Stomach smooth muscle (tissue), 2 donors: Measurements from ENCODE around the gene DAPK3.

ENCODE experiments used
- H3K27ac ChIP-seq: one replicate; pipeline ENCODE4 v1.7.0; 2013; ENCODE audit warnings: mild to moderate bottlenecking, low read length, inconsistent platforms
- H3K27me3 ChIP-seq, 2 donors: one replicate each; pipeline ENCODE4 v1.7.0; 2013; ENCODE audit warnings: low read length in 2 of 2; ENCODE audit not compliant: insufficient read depth in 2 of 2, control insufficient read depth in 1 of 2
- H3K36me3 ChIP-seq, 2 donors: one replicate each; pipeline ENCODE4 v1.7.0; 2013; ENCODE audit warnings: low read length in 2 of 2; ENCODE audit not compliant: control insufficient read depth in 2 of 2, insufficient read depth in 2 of 2
- H3K4me1 ChIP-seq: one replicate; pipeline ENCODE4 v1.7.0; 2013; ENCODE audit warnings: low read length; ENCODE audit not compliant: control insufficient read depth, insufficient read depth
- H3K4me3 ChIP-seq, 2 donors: one replicate each; pipeline ENCODE4 v1.7.0; 2013; ENCODE audit warnings: low read length in 2 of 2
- H3K9ac ChIP-seq, 2 donors: one replicate each; pipeline ENCODE4 v1.7.0; 2013; ENCODE audit warnings: low read length in 2 of 2, mild to moderate bottlenecking in 1 of 2
- H3K9me3 ChIP-seq, 2 donors: one replicate each; pipeline ENCODE4 v1.7.0; 2013; ENCODE audit warnings: low read length in 2 of 2; ENCODE audit not compliant: control insufficient read depth in 2 of 2
- donor health status: healthy.
- donor health status: Pancreatic carcinoma.

DAPK3 gene

DNA sequence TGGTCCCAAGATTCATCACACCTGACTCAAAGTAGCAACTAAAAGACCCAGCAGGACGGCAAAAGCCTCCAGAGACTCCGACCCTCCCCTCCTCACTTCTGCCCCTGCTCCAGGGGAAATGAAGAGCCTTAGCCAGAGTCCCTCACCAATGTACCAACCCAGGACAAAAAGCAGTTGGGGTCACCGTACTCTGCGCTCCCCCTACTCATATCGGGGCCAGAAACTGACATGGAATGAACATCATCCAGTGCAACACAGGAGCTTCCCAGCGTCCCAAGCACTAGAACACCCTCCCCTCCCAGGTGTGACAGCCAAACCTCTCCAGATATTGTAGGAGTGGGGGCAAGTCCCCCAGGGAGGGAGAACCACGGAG is 12.6 kb upstream of the DAPK3 start:
- H3K9me3 ChIP-seq = no peaks in the 10 kb centered on the region
- H3K36me3 ChIP-seq = peaks cover 49 to 52% of the 10 kb centered on the region in 2 donors
- peaks cover 47% of the 10 kb centered on the region for H3K4me1 ChIP-seq
- peak overlapping the region; percentile 93 to 96 for H3K9ac ChIP-seq
- no peaks in the 10 kb centered on the region for H3K27me3 ChIP-seq
- H3K27ac ChIP-seq = peak overlapping the region; percentile 94
- peak overlapping the region; percentile 83 to 95 for H3K4me3 ChIP-seq

DNA sequence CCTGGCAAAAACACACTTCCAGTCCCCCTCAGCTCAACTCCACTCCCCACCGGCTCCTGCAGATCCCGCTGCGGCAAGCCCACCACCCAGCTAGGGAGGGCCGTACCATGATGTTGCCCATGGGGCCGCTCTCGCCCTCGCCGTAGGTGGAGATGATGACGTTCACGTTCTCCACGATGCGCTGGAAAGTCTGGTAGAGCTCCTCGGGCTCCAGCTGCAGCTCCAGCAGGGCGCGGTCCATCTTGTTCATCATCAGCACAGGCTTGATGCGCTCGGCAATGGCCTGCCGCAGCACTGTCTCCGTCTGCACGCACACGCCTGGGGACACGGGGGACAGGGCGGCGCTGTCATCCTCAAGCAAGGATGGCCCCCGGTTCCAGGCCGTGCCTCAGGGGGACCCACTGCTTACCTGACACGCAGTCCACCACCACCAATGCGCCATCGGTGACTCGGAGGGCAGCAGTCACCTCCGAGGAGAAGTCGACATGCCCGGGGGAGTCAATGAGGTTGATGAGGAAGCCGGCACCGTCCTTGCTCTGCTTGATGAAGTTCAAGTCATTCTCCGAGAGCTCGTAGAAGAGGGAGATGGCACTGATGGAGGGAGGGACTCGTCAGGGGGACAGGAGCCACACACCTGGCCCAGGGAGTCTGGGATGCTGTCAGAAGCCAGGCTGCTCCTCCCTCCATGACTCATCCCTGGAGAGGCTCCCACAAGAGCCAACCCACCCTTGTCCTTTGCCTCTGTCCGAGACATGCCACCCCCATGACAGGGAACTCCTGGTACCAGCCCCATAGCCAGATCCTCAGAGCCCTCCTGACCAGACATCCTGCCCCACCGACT is 12.0 kb upstream of the DAPK3 start:
- Histone ChIP-seq H3K4me1 (peaks cover 47% of the 10 kb centered on the region), H3K4me3 (peak overlapping the region in 1 of 2 donors; percentile 95), H3K27ac (peak overlapping the region; percentile 94), H3K27me3 (no peaks in the 10 kb centered on the region), H3K9me3 (no peaks in the 10 kb centered on the region), H3K9ac (no peak overlapping the region), H3K36me3 (peaks cover 54 to 57% of the 10 kb centered on the region in 2 donors)

DNA sequence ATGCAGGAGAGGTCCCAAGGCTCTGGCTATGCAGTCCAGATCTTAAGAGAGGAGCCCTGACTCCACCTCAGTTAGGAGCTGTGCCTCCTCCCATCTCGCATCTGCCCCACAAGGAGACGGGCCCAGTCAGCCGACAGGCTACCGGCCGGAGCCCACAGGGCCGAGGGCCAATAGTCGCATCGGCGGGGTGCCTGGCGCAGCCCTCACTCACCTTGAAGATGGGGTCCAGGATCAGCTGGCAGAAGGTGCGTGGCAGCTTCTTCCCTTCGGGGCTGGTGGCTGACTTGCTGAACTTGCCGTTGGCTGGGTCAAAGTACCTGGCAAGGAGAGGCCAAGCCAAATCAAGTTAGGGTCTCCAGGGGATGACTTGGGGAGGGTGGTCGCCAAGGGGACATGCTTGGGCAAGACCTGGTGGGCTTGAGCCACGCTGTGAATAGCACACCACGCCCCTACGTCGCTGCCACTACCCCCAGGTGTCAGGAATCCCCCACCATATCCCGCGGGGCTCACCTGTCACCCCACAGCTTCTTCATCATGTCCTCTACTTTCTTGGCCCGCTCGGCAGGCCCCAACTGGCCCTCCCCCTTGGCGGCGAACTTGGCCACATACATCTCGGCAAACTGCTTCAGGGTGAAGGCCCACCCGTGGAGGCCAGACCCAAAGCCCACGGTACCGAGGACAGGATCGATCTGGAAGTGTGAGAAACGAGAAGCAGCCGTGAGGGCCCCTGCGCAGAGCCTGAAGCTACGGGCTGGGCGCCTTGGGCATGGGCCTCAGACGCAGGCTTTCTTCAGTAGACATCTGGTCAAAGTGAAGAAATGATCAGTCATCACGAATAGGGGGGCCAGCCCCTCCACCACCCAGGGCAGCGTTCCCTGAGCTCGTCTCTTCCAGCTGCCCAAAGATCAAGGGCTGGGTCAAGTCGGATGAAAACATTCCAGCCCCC is 11.1 kb upstream of the DAPK3 start:
- Histone ChIP-seq H3K9me3 (no peaks in the 10 kb centered on the region), H3K27me3 (no peaks in the 10 kb centered on the region), H3K4me3 (no peak overlapping the region), H3K36me3 (peaks cover 64 to 66% of the 10 kb centered on the region in 2 donors), H3K9ac (peak overlapping the region in 1 of 2 donors; percentile 2), H3K4me1 (peaks cover 43% of the 10 kb centered on the region), H3K27ac (peak overlapping the region; percentile 31)

DNA sequence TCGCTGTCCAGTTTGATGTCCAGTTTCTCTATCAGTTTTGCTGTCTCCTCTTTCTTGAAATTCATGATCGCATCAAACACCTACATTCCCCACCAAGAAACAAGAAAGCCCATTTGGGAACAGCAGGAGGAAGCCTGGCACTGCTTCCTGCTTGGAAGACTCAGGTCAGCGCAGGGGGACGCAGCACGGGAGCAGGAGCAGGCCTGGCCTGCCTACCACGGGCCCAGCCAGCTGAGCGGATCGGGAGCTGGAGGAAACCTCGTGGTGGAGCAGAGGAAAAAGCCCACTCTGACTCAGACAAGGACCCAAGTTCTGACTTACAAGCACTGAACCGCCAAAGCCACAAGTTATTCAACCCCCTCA is 10.5 kb upstream of the DAPK3 start:
- H3K4me3 ChIP-seq = no peak overlapping the region
- H3K9me3 ChIP-seq = no peaks in the 10 kb centered on the region
- peaks cover 36% of the 10 kb centered on the region for H3K4me1 ChIP-seq
- H3K36me3 ChIP-seq = peaks cover 69 to 72% of the 10 kb centered on the region in 2 donors
- peak overlapping the region; percentile 6 for H3K27ac ChIP-seq
- no peak overlapping the region for H3K9ac ChIP-seq
- H3K27me3 ChIP-seq = no peaks in the 10 kb centered on the region

DNA sequence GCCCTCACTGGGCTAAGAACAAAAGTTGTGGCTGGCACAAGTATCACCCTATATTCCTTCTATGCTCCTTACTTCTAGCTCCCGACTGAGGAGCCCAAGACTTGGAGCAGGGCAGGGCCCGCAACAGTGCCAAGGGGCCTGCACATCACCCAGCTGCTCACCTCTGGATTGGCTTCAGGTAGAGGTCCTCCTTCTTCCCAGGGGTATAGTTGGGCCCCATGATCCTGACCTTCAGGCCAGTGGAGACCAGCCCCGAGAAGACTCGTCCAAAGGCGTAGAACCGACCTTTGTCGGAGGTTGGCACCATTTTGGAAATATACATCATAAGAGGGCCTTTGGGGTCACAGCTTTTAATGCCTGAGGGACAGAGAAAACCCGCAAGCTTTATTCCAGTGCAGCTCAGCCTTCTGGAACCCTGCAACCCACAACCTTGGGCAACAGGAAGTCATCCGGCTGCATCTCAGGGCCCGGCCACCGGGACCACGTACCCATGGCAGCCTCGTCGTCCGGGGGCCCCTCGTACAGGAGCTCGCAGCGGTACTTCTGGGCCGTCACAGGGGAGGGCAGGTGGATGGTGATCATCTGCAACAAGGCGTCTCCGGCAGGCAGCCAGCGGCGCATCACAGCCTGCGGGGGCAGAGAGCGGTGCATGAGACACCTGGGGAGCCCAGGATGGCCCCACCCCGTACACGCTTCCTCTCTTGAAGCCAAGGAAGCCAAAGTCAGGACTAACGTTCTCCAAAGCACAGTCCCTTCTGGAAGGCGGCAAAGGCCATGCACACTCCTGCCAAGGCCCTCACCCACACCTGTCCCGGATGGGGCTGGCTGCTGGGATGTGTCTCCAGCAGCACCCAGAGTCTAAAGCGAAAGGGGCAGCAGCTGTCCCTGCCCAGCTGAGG is 9.7 kb upstream of the DAPK3 start:
- H3K4me1 ChIP-seq = peaks cover 29% of the 10 kb centered on the region

DNA sequence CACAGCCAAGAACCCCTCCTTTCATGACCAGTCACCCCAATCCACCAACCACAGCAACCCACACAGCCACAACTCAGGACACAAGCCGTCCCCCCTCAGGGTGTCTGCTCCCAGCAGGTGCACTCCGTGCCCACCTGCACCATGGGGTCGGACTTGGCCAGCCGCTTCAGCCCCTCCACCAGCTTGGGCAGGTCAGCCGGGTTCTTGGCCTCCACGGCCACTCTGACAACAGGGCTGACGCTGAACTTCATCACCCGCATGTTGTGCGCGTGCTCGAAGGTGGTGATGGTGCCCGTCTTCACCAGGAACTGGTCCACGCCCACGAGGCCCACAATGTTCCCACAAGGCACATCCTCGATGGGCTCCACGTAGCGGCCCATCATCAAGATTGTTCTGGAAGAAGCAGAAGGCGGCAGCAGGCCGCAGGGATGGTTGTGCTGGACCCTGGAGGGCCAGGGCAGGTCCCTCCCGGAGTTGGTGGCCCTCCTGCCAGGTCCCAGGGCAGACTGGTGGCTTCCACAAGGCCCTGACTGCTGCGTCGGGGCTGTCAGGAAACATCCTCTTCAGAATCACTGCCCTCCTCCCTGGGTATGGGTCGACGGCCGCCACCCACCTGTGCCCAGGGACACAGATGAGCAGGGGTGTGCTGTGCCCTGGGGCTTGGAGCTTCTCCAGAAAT is 8.9 kb upstream of the DAPK3 start:
- H3K9ac ChIP-seq = no peak overlapping the region
- no peaks in the 10 kb centered on the region for H3K27me3 ChIP-seq
- H3K4me3 ChIP-seq = no peak overlapping the region
- no peaks in the 10 kb centered on the region for H3K9me3 ChIP-seq
- H3K36me3 ChIP-seq = peaks cover 75 to 84% of the 10 kb centered on the region in 2 donors
- no peak overlapping the region for H3K27ac ChIP-seq
- H3K4me1 ChIP-seq = peaks cover 29% of the 10 kb centered on the region

More for the DNA sequence above, 9.7 kb upstream of the DAPK3 start:
- no peaks in the 10 kb centered on the region for H3K27me3 ChIP-seq
- no peak overlapping the region for H3K4me3 ChIP-seq
- H3K27ac ChIP-seq = peak overlapping the region; percentile 6
- H3K9me3 ChIP-seq = no peaks in the 10 kb centered on the region
- no peak overlapping the region for H3K9ac ChIP-seq
- H3K36me3 ChIP-seq = peaks cover 74 to 78% of the 10 kb centered on the region in 2 donors

DNA sequence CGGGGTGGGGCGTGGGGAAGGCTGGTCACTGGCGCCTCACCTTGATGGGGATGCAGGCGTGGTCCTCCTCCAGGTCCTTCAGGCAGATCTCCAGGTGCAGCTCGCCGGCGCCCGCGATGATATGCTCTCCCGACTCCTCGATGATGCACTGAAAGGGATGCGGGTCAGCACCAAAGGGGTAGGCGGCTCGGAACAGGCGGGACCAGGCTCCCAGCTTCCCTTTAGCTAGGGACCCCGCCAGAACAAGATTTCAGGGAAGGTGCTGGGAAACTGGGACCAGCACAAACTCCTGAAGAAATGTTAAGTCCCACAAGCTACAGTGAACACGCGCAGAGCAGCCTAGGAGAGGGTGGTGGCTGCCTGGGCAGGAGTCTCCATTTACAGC is 8.4 kb upstream of the DAPK3 start:
- no peak overlapping the region for H3K9ac ChIP-seq
- no peak overlapping the region for H3K27ac ChIP-seq
- H3K9me3 ChIP-seq = no peaks in the 10 kb centered on the region
- no peaks in the 10 kb centered on the region for H3K27me3 ChIP-seq
- H3K36me3 ChIP-seq = peaks cover 75 to 84% of the 10 kb centered on the region in 2 donors
- H3K4me1 ChIP-seq = peaks cover 25% of the 10 kb centered on the region
- H3K4me3 ChIP-seq = no peak overlapping the region

DNA sequence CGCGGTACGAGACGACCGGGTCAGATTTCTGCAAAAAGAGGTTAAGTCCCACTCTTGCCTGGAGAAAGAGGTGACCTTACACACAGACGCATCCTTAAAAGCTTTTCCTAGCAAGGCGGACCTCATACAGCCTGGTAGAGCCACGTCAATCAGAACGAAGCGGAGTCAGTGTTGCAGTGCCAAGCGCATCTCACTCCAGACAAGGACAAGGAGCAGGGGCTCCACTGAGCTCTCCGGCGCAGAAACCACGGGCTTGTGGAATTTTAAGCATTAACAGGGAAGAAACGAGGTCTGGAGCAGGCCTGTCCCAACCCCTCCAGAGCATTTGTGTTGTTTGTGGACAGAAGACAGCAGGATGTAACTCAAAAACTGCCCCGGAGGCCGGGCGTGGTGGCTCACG is 7.2 kb upstream of the DAPK3 start:
- Histone ChIP-seq H3K9me3 (no peaks in the 10 kb centered on the region), H3K4me1 (peaks cover 14% of the 10 kb centered on the region), H3K27me3 (no peaks in the 10 kb centered on the region), H3K4me3 (no peak overlapping the region), H3K27ac (no peak overlapping the region), H3K9ac (no peak overlapping the region), H3K36me3 (peaks cover 68 to 72% of the 10 kb centered on the region in 2 donors)

DNA sequence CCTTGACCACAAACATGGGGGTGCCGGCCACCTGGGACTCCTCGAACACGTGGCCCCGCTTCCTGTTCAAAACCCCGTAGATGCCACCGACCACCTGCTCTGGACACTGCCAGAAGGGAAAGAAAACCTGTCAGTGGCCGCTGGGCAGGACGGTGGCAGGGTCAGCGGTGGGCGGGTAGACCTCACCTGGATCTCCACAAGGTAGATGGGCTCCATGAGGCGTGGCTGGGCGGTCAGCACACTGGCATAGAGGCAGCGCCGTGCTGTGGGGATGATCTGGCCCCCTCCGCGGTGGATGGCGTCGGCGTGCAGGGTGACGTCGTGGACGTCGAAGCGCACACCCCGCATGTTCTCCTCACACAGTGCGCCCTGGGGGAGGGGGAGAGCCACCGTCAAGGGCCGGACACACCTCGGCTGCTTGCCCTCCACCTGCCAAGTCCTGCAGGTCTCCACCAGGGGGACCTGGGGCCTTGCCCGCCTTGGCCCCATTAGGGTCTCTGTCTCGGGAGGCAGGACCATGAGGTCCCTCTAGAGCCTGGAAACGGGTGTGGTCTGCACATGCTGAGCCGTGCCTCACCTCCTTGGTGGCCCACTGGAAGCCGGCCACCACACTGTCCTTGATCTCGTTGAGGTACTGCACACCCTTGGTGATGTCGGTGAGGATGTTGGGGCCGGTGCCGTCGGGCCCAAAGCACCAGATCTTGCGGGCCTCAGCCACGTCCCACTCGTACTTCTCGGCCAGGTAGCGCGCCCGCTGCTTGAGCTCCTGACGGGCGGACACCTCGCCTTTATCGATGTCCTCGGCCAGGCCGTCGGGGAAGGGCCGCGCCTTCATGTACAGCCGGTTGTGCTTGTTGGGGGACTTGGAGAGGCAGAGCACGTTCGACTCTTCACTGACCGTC is 6.6 kb upstream of the DAPK3 start:
- no peak overlapping the region for H3K27ac ChIP-seq
- H3K27me3 ChIP-seq = no peaks in the 10 kb centered on the region
- peaks cover 62 to 66% of the 10 kb centered on the region in 2 donors for H3K36me3 ChIP-seq
- no peak overlapping the region for H3K4me3 ChIP-seq
- H3K9ac ChIP-seq = no peak overlapping the region
- no peaks in the 10 kb centered on the region for H3K9me3 ChIP-seq
- peaks cover 9% of the 10 kb centered on the region for H3K4me1 ChIP-seq
